GM21825 (cell line): ENCODE measurements around the gene DUSP11.
"Not testable (repeated sequence)": the region's sequence is repeated elsewhere in the genome, so short reads cannot be mapped to it uniquely, and the experiment has no call there.

Experiments used
- ATAC-seq: cut with Tn5 transposase; IDR thresholded peaks from one replicate; pipeline ENCODE4 v1.9.1; 2021; ENCODE audit warnings: mild to moderate bottlenecking, moderate library complexity; ENCODE audit not compliant: unreplicated experiment

Gene DUSP11

DNA sequence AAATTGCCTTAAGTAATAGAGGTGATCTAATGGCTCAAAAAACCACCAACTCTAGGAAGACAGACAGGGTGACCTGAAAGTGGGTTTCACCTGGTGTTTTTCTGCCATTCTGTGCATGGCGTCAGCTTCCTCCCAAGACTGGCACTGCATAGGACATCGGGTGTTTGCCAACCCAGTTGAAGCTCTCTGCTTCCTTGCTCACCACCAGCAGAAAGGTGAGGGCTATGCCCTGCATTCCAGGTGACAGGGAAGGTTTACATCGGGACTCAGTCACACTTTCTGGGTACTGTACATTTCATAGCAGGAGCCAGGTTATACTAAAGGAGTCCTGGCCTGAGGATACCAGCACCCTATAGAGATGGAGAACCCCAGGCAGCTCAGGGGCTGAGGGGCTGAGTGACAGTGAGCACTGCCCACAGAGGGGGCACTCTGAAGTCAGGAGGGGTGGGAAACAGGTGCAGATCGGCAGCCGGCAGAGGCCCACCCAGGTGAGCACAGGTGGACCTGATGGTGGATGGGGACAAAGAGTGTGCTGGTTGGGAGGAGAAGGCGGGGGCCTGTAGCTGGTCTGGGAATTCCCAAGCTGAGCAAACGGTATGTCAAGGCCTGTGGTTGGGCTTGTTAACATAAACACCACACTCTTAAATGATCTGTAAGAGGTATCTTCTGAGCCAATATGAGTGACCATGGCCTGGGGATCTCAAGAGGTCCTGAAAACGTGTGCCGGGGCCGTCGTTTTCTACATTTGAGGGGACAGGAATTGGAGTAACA lies 60.9 kb downstream of the DUSP11 start:
- ATAC-seq, result no peak

GRCh38 chr2:73718421-73718820 lies 61.5 kb downstream of the DUSP11 start:
- no peak for ATAC-seq

DNA sequence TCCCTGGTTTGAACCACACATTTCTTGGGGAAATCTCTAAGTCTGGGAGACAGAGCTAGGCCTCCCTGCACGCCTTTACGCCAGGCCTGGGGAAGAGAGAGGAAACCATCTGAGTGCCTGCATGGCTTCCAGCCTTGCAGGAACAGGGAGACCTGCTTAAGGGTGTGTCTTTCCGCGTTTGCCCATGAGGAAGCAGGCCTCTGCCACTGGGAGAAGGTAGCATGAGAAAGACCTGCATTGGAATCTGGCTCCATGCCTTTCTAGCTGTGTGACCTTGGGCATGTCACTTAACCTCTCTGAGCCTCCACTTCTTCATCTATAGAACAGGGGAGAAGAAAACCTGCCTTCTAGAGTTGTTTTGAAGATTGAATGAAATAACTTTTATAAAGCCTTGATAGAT lies 62.2 kb downstream of the DUSP11 start:
- ATAC-seq, result not testable (repeated sequence)

DNA sequence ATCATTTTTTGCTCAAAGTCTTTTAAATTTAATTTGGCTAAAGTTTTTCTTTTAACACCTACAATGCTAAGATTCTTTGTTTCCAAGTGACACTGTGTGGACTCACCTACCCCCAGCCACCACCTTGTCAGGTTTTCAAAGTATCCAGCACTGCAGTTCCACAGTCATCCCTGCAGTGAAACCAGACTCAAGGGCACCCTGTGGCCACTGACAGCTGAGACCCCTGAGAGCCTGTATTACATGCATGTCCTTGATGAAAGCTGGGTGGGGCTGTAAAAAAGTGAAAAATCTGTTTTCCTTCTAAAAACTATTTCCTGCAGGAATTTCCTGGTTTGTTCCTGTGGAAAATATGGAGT lies 62.7 kb downstream of the DUSP11 start:
- no peak for ATAC-seq

DNA sequence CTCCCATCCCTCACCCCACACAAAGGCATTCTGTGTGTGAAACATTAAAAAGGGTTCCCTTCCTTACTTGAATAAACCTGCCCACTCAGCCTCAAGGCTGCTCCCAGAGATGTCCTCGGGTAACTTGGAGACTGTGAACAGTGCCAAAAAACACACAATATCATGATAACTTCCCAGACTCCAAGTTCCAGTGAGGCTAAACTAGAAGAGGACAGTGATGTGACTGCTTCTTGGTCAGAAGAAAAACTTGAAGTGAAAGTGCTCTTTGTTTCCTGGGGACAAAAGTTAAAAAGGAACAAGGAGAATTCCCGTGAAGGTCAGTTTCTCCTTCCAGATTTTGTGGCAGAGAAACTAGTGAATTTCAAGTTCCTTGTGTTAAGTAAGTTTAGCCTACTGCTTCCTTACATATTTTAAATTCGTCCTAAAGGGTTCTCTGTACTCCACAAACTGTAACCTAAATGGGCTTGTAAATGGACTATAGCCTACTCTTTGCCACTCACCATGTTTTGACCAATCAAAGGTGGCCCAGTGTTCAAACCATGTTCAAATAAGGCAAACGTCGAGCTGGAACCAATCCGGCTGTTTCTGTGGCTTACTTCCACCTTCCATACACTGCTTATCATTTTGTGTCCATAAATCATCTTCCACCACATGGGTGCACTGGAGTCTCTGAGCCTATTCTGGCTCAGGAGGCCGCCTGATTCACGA lies 63.2 kb downstream of the DUSP11 start:
- ATAC-seq, result no peak

GRCh38 chr2:73714091-73714490 lies 65.8 kb downstream of the DUSP11 start:
- ATAC-seq, result no peak
